Spleen (tissue), 7 donors: ENCODE data around the gene PPIL4.

Source experiments
- POLR2A ChIP-seq, 3 donors: fragments of 450-650 bp; IDR thresholded peaks; one replicate each; pipeline ENCODE4 v1.5.1; 2017; ENCODE audit warnings: antibody characterized with exemption in 3 of 3, mild to moderate bottlenecking in 1 of 3
- POLR2AphosphoS5 ChIP-seq, 3 donors: sonication (generic); formaldehyde crosslinking; IDR thresholded peaks; one replicate each; pipeline ENCODE4 v1.5.1; 2017; ENCODE audit warnings: antibody characterized with exemption in 3 of 3
- TF ChIP-seq, protein P1 (sequence below), 11 experiments: fragments of 200-600 bp in 7 of 11; fragments of 450-650 bp in 4 of 11; sonication (generic) in 4 of 11; IDR thresholded peaks in 8 of 11; conservative IDR thresholded peaks in 3 of 11; 1 replicate in 7 of 11; 2 replicates in 4 of 11; pipeline versions ENCODE4 v1.4.0 to v1.8.0; 2016 to 2021; ENCODE audit warnings: antibody characterized with exemption in 11 of 11, inconsistent platforms in 4 of 11, mild to moderate bottlenecking in 1 of 11
- donor health status: DM: no; HTN: no; CAD: no; lungs with moderate emphysema.
- donor health status: DM: no; HTN: no; CAD: no.
- donor health status: DM: no; HTN: no; CAD: no.

DNA sequence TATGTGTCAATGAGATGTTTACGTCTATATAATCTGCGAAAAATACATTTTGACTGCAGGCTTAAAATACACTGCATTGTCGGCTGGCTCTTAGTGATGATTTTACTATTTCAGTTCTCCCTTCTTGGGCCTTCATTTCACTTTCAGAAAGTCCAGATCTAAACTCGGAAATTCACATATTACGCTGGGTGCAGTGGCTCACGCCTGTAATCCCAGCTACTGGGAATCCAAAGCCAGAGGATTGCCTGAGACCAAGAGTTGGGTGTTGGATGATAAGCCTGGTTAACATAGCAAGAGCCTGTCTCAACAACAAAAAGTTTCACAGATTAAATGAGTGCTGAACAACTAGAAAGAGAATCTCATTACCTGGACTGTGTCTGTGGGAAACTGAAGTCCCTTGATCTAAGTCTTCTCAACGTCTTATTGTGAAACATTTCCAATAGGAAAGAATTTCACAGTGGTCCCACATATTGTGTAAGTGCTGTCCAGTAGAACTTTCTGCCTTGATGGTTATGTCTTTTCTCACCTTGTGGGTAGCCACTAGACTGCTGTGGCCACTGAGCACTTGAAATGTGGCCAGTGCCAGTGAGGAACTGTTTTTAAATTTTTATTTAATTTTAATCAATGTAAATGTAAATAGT, 22.2 kb upstream of the PPIL4 start:
- TF ChIP-seq, protein P1, sequence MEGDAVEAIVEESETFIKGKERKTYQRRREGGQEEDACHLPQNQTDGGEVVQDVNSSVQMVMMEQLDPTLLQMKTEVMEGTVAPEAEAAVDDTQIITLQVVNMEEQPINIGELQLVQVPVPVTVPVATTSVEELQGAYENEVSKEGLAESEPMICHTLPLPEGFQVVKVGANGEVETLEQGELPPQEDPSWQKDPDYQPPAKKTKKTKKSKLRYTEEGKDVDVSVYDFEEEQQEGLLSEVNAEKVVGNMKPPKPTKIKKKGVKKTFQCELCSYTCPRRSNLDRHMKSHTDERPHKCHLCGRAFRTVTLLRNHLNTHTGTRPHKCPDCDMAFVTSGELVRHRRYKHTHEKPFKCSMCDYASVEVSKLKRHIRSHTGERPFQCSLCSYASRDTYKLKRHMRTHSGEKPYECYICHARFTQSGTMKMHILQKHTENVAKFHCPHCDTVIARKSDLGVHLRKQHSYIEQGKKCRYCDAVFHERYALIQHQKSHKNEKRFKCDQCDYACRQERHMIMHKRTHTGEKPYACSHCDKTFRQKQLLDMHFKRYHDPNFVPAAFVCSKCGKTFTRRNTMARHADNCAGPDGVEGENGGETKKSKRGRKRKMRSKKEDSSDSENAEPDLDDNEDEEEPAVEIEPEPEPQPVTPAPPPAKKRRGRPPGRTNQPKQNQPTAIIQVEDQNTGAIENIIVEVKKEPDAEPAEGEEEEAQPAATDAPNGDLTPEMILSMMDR (IDR thresholded peaks at IDR 0.05 in 8 of 11, conservative IDR thresholded peaks at IDR 0.05 in 3 of 11) = no peak
- TF ChIP-seq POLR2A (IDR thresholded peaks at IDR 0.05) (no peak), POLR2AphosphoS5 (IDR thresholded peaks at IDR 0.05) (no peak)
